Measurements from ENCODE around the gene RAP1GDS1. TPM values are rescaled to one million over a fixed set of nuclear protein-coding genes. Genes with fewer than 3 reads are reported as not detected.
"Not testable (repeated sequence)": the region's sequence is repeated elsewhere in the genome, so short reads cannot be mapped to it uniquely, and the experiment has no call there.

RAP1GDS1 gene
- total RNA-seq, 1 donor from 2014 or later = 33.4 TPM

DNA sequence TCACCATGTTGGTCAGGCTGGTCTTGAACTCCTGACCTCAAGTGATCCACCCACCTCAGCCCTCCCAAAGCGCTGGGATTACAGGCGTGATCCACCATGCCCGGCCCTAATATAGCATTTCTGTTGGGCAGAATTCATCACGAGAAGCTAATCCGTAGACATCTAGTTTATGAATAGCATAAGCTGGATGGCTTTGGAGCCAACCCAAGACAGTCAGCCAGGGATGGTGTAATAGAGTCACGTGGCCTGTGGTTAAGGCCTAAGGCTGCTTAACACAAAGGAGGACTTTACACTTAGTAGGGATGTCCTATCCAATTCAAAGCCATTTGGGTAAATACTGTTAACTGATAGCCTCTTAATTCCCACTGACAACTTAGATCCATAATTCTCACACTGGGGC, 173.6 kb downstream of the RAP1GDS1 start:
- DNase-seq (ENCODE audit: low spot score) = no peak

DNA sequence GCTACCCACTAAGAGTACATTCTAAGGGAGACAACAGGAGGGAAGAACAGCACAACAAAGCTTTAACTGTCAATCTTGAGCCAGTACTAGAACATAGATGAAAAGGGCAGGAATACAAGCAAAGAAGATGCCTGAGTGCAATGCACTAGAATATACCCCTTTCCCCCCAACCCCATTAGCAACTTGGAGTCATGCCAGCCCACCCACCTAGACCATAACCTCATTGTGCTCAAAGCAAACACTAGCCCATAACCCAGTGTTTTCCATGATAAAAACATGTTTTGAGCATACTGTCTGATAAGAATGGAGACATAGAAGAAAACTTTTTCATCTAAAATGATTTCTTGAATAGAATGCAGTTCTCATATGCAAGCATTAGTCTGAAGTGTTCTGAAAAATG, 183.2 kb downstream of the RAP1GDS1 start:
- DNase-seq (ENCODE audit: low spot score) = no peak

DNA sequence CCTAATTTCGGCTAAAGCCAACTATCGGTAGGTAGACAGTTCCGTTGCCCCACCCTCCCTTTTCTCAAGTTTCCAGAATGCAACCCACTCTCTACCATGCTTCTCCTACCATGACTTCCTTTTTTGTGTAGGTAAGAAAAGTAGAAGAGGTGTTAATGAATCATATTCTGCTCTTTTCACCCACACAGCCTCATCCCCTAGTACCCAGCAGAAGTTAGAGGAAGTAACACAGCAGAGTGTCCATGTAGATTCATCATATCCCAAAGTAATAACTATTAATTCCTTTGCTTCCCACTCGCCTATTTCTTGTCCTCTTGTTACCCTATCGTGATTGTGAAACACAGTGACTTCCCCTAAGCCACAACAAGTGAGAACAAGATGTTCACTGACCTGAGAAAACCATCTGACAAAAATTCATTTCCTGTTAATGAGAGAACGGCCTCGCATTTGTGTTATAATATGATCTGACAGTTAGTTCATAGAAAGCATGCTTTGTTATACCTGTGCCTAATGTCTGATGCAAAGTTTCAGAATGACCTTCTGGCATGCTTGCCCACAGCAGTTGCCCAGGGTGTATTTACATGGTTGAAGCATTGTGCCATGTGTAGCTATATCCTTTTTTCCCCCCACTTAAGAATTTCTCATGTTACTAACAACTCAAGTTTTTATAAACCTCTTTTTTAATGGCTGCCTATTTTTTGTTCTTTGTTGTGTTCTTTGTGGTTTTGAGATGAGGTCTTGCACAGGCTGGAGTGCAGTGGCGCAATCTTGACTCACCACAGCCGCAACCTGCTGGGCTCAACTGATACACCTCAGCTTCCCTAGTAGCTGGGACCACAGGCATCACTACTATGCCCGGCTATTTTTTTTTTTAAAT, 185.6 kb downstream of the RAP1GDS1 start:
- DNase-seq (ENCODE audit: low spot score) = peak; percentile 36

DNA sequence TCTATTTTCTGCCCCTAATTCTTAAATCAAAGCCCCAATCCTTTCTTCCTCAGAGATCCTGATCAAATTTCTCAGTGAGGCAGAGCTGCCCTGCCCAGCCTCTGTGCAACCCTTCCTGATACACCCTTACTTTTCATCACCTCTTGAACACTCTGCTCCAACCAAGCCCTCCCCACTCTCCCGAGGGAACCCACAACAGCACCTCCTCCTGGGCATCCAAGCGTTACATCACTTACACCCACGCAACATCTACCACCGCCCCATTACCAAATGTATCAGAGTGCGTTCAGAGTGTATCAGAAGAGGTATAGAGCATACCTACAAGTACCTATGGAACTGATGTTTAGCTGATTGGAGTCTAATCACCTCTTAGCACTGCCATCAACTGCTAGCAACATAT, 186.5 kb downstream of the RAP1GDS1 start:
- no peak for DNase-seq (ENCODE audit: low spot score)

DNA sequence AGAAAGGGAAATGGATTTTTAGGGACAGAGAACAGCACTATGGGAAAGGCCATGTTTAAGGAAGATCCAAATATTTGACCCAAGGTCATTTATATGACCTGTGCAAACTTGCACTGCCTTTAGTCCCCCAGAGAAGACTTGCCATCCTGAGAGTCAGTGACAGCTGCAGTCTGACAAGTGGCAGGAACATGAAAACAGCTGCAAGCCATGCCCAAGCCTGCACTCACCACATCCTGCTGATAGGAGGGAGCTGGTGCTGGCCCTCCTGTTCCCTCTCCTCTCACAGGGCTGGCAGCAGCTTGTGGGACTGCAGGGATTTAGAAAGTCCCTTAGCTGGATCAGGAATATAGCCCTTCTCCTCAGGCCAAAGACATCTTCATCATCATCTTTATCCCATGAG, 187.7 kb downstream of the RAP1GDS1 start:
- DNase-seq (ENCODE audit: low spot score) = no peak

DNA sequence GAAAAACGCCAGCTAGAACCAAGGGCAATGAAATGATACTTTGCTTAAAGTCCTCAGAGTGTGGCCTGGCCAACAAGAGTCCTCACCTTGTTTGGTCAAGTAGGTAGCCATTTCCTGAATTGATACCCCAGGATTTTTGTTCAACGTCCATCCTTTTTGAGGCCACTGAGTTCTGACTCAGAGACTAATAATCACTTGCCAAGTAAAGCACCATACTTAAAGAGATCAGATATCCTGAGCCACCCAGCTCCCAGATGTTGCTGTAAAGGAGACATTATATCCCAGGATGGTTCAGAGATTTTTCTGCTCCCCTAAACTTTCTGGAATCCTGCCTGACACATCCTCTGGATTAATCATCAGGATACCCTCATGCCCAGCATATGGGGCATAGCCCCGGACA, 190.9 kb downstream of the RAP1GDS1 start:
- DNase-seq (ENCODE audit: low spot score) = no peak

DNA sequence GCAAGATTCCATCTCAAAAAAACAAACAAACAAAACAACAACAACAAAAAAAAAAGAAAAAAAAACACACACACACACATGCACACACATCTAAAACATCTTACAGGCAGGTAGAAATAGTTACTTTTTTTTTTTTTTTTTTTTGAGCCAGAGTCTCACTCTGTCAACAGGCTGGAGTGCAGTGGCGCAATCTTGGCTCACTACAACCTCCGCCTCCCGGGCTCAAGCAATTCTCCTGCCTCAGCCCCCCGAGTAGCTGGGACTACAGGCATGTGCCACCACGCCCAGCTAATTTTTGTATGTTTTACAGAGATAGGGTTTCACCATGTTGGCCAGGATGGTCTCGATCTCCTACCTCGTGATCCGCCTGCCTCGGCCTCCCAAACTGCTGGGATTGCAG, 196.2 kb downstream of the RAP1GDS1 start:
- not testable (repeated sequence) for DNase-seq (ENCODE audit: low spot score)

DNA sequence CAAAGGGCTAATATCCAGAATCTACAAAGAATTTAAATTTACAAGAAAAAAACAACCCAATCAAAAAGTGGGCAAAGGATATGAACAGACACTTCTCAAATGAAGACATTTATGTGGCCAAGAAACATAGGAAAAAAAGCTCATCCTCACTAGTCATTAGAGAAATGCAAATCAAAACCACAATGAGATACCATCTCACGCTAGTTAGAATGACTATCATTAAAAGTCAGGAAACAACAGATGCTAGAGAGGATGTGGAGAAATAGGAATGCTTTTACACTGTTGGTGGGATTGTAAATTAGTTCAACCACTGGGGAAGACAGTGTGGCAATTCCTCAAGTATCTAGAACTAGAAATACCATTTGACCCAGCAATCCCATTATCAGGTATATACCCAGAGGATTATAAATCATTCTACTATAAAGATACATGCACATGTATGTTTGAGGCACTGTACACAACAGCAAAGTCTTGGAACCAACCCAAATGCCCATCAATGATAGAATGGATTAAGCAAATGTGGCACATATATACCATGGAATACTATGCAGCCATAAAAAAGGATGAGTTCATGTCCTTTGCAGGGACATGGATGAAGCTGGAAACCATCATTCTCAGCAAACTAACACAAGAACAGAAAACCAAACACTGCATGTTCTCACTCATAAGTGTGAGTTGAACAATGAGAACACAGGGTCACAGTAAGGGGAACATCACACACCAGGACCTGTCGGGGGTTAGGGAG, 200.1 kb downstream of the RAP1GDS1 start:
- not testable (repeated sequence) for DNase-seq (ENCODE audit: low spot score)

DNA sequence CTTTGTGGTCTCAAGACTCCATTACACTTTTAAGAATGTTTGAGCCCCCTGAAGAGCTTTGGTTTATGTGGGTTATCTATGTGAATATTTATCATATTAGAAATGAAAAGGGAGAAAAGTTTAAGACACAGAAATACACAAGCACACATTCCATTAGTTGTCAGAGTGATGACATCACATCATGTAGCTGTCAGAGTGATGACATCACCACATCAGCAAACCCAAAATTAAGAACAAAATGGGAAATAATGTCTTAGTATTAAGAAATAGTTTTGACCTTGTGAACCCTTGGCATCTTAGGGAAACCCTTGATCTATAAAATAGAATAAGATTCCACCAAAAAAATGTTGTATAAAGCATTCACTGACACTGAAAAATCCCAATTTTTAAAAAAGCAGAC, 201.3 kb downstream of the RAP1GDS1 start:
- DNase-seq (ENCODE audit: low spot score) = no peak

DNA sequence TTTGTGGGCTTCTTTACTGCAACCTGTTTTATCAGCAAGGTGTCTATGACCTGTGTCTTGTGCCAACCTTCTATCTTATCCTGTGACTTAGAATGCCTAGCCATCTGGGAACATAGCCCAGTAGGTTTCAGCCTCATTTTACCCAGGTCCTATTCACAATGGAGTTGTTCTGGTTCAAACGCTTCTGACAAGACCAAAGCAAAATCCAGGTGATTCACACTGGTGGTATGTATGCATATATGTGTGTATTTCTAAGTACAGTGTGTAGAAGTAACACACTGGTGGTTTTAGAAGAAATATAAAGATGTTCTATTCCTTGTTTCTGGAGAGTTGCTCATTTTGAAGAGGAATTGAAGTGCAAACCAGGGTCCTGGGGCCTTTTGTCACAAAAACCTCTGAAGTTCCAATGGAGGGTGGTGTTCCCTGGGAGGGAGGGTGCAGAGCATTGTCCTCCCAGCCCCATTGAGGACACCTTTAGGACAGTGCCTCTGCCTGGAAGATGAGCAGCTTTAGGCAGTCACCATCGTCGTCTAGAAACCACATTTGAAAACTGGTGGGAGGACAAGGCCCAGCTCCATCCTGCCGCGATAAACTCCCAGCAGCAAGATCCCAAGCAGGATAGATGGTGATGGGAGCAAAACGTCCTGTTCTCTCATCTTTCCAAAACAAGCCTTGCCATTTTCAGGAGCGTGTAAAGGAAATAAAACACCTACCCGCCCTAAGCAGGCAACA, 205.8 kb downstream of the RAP1GDS1 start:
- no peak for DNase-seq (ENCODE audit: low spot score)

DNA sequence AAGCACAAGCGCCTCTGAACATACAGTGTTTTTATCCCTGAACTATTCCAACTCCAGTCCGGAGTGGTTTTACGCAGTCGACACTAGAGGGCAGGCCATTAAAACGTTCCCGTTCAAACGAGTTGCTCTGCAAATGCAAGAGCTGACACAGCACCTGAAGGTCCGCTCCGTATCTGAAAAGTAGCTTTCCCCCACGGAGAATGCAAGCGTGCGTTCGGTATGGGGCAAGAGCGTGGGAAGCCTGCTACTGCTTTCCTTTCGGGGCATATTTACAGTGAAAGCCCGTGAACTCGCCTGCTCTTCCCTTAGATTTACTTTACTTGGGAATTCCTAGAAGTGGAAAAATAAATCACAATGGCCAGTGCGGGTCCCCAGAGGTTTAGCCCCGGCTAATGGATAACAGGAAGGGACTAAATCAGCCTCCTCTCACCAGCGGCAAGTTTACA, 206.5 kb downstream of the RAP1GDS1 start:
- DNase-seq (ENCODE audit: low spot score) = peak; percentile 79

DNA sequence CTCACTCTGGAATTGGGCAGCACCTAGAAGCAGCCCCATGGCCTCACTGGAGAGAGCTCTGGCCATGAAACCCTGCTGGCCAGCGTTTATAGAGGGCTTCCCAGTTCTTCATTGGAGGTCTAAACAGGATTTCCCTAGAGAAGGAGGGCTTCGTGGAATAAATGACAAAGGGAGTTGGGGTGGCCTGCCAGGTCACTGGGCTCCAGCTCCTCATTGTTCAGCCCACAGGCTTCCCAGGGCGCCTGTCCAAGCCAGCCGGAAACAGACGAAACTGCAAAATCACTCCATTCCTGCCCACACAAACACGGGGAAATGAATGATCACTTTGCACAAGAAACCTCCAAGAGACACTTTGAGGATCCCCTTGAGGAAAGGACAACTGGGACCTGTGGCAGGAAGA, 207.5 kb downstream of the RAP1GDS1 start:
- DNase-seq (ENCODE audit: low spot score) = no peak

DNA sequence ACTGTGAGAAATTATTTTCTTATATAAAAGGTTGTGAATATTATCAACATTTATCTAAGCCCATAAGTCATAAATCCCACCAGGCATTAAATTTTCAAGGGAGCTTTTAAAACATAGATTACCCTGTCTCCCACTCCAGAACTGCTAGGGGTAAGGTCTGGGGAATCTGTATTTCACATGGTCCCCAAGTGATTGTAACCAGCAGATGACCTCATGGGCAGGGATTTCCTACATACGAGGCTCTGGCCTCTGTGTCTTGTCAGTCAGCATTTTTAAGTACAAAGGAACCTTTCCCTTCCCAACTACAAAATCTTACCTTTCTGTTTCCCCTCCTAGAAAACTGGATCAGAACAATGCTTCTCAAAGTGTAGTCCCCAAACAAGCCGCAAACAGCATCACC, 208.6 kb downstream of the RAP1GDS1 start:
- no peak for DNase-seq (ENCODE audit: low spot score)

DNA sequence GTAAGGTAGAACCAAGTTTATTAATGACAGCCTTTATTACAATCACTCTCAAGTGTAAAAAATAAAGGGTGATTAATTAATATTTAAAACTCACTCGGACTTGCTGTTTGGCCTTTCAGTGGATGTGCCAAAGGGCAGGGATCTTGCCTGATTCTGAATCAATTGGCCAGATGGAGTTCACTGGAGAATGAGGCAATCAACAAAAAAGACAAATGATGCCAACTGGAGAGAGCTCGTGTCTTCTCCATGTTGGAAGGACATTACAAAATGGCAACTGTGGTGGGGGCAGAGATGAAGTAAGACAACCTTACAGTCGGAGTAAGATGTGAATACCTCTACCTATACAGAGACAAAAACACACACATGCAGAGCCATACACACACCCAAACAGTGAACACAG, 209.2 kb downstream of the RAP1GDS1 start:
- no peak for DNase-seq (ENCODE audit: low spot score)

DNA sequence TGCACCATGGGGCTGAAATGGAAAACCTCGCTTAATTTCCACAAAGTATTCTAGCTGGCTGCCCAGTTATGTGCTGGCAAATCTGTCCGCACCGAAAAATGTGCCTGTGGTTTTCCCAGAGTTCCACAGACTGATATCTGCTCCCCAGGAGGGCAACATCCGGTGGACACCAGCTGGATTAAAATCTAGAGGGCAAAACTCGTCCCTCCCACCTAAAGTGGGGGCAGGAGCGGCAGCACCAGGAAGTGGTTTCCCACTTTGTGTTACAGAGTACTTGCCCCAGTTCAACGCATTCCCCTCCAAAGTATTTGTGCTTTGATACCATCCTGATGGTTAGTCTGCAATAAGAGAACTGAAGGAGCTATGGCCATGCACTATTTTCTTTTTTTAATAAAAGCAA, 209.6 kb downstream of the RAP1GDS1 start:
- no peak for DNase-seq (ENCODE audit: low spot score)

DNA sequence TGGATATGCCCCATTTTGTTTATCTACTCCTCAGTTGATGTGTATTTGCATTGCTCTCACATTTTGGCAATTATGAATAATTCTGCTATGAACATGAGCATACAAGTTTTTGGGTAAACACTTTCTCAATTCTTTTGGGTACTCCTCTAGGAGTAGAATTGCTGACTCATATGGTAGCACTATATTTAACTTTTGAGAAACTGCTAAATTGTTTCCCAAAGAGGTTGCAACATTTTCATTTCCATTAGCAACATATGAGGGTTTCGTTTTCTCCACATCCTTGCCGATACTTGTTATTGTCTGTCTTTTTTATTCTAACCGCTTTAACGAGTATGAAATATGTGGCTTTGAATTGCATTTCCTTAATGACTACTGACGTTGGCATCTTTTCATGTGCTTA, 211.9 kb downstream of the RAP1GDS1 start:
- no peak for DNase-seq (ENCODE audit: low spot score)

DNA sequence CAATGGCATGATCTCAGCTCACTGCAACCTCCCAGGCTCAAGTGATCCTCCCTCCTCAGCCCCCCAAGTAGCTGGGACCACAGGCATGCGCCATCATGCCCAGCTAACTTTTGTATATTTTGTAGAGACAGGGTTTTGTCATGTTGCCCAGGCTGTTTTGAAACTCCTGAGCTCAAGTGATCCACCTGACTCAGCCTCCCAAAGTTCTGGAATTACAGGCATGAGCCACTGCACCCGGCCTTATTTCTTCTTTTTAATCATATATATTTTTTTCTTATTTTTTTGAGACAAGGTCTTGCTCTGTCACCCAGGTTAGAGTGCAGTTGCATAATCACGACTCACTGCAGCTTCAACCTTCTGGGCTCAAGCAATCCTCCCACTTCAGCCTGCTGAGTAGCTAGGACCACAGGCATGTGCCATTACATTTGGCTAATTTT, 213.2 kb downstream of the RAP1GDS1 start:
- no peak for DNase-seq (ENCODE audit: low spot score)

DNA sequence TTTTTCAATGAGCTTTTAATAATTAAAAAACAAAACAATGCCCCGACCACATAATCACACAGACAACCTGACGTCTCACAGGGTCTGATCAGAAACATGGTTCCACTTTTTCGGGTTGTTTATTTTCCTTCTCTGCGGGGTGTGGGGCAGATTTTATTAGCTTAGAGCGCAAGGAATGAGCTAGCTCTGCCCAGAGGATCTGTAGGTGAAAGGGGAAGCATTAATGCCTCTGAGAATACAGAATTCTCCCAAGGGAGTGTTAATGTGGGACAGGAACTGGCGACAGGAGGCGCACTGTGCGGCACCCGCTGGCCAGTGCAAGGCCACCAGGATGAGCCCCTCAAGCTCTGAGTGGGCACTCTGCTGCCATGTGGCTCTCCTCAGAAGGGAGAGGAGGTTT, 215.7 kb downstream of the RAP1GDS1 start:
- no peak for DNase-seq (ENCODE audit: low spot score)

DNA sequence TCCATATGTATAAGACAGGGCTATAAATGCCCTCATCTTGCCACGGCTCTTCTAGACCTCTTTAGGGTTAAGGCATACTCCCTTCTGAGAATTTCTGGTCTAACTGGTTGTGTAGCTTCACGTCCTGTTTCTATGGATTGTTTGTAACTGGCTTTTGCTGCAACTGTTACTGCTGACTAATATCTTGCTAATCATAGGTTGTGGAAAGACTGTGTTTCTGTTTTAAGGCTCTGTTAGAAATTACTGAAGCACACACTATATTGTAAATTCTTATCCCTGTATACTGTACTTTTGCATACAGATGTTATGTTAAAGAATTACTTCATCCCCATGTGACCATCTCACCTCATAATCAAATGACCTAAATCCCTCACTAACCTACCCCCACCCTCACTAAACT, 218.4 kb downstream of the RAP1GDS1 start:
- DNase-seq (ENCODE audit: low spot score) = not testable (repeated sequence)

DNA sequence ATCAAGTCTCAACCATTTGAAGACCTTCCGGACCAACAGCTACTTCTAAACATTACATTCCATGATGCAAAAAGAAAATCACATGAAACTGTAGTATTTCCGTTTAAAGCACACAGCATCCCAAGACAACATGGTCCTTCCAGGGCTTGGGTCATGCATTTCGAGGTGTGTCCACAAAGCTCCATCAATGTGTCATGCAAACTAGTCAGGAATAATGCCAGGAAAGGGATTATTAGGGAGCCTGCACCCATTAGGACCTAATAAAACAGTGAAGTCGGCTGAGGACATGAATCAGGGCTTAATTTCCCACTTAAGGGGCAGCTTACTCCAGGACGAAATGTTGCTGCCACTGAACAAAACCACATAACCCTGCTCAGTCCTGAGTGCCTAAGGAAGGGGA, 219.4 kb downstream of the RAP1GDS1 start:
- DNase-seq (ENCODE audit: low spot score) = no peak

DNA sequence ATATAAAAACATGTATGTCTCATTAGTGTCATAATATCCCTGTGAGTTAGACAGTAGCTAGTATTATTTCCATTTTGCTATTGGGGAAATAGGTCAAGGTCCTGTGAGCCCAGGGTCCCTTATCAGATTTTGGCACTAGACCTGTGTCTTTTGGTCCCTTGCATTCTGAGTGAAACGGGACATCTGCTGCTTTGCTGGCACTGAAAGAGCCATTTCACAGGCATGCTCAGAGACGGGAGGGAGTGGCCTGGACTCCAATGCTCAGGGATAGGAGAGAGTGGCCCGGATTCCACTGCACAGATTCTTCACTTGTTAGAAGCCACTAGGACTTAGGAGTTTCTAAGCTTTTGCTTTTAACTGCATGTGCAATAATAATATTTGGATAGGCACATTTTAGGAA, 220.0 kb downstream of the RAP1GDS1 start:
- no peak for DNase-seq (ENCODE audit: low spot score)

DNA sequence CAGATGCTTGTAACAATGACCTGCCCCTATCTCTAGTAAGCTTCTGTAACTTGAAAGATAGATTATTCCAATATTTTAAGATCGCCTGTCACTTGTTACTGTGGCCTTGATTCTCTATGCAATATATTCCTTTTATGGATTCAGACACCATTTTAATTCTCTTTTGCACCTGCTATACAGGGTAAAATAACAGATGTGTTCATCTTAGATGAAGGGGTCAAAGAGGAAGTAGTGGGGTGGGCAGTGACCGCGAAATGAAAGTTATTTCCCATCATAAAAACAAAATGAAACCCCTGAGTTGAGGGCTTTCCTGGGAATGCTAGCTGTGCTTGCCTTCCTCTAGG, 221.3 kb downstream of the RAP1GDS1 start:
- no peak for DNase-seq (ENCODE audit: low spot score)
